ENCODE measurements around the gene KIF13A.

DNA sequence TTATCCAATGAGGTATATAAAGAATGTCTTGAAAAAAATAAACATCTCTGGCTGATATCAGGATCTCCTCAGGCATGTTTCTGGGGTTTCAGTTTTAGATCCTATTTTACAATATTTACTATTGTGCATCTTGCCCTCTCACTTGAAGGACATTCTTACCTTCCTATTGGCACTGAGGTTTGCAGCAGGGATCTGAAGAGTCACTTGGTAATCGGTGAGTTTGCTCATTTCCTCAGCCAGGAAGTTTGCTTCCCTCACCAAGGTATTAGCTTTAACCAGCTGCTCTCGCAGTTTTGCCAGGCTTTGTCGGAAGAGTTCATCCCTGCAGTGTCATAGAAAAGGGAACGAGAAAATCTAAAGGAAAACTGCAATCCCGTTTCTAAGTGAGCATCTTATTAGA lies 178.8 kb downstream of the KIF13A start:
- TF ChIP-seq, protein P1, sequence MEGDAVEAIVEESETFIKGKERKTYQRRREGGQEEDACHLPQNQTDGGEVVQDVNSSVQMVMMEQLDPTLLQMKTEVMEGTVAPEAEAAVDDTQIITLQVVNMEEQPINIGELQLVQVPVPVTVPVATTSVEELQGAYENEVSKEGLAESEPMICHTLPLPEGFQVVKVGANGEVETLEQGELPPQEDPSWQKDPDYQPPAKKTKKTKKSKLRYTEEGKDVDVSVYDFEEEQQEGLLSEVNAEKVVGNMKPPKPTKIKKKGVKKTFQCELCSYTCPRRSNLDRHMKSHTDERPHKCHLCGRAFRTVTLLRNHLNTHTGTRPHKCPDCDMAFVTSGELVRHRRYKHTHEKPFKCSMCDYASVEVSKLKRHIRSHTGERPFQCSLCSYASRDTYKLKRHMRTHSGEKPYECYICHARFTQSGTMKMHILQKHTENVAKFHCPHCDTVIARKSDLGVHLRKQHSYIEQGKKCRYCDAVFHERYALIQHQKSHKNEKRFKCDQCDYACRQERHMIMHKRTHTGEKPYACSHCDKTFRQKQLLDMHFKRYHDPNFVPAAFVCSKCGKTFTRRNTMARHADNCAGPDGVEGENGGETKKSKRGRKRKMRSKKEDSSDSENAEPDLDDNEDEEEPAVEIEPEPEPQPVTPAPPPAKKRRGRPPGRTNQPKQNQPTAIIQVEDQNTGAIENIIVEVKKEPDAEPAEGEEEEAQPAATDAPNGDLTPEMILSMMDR (conservative IDR thresholded peaks at IDR 0.05), result no peak
- no peak for TF ChIP-seq EZH2 (IDR thresholded peaks at IDR 0.05; ENCODE audit: low read depth)
